ENCODE measurements around the gene KRTAP4-2.
"Not testable (repeated sequence)": the region's sequence is repeated elsewhere in the genome, so short reads cannot be mapped to it uniquely, and the experiment has no call there.

KRTAP4-2 gene

GRCh38 chr17:41160648-41161047 lies 17.4 kb downstream of the KRTAP4-2 start, which contains the start of gene KRTAP4-4:
Gene KRTAP4-4, minus strand, starts transcription at chr17:41160748. Its CDS starts 57 bp downstream, at chr17:41160691.
- no peak for DNase-seq

GRCh38 chr17:41160190-41160589 lies 17.8 kb downstream of the KRTAP4-2 start:
- not testable (repeated sequence) for DNase-seq

- no peak for DNase-seq
Observed at GRCh38 chr17:41153856-41154255, 24.2 kb downstream of the KRTAP4-2 start.

GRCh38 chr17:41151525-41151924 lies 26.5 kb downstream of the KRTAP4-2 start:
- DNase-seq = no peak

- DNase-seq = no peak
Observed at GRCh38 chr17:41150026-41150425, 28.0 kb downstream of the KRTAP4-2 start.

GRCh38 chr17:41149652-41149985 lies 28.4 kb downstream of the KRTAP4-2 start, which contains the start of gene KRTAP4-5:
Gene KRTAP4-5, minus strand, starts transcription at chr17:41149825. Its CDS starts 58 bp downstream, at chr17:41149767.
- DNase-seq = no peak

- DNase-seq = not testable (repeated sequence)
Observed at GRCh38 chr17:41148971-41149651, 28.9 kb downstream of the KRTAP4-2 start.

GRCh38 chr17:41147531-41148204 lies 30.4 kb downstream of the KRTAP4-2 start:
- DNase-seq = no peak

GRCh38 chr17:41145261-41145660 lies 32.8 kb downstream of the KRTAP4-2 start:
- no peak for DNase-seq

GRCh38 chr17:41144846-41145245 lies 33.2 kb downstream of the KRTAP4-2 start:
- no peak for DNase-seq

- no peak for DNase-seq
Observed at GRCh38 chr17:41141361-41141760, 36.7 kb downstream of the KRTAP4-2 start.

- no peak for DNase-seq
Observed at GRCh38 chr17:41140360-41141131, 37.5 kb downstream of the KRTAP4-2 start, which contains the start of gene KRTAP4-6. Gene KRTAP4-6, minus strand, starts transcription at chr17:41140544. Its CDS starts 57 bp downstream, at chr17:41140487.

GRCh38 chr17:41139865-41140264 lies 38.2 kb downstream of the KRTAP4-2 start:
- DNase-seq = not testable (repeated sequence)

- DNase-seq = no peak
Observed at GRCh38 chr17:41133880-41134735, 43.9 kb downstream of the KRTAP4-2 start.

- DNase-seq = no peak
Observed at GRCh38 chr17:41131979-41132378, 46.0 kb downstream of the KRTAP4-2 start.
